GM21423 (cell line): ENCODE measurements around the gene BPIFB4.
"Not testable (repeated sequence)": the region's sequence is repeated elsewhere in the genome, so short reads cannot be mapped to it uniquely, and the experiment has no call there.

Source experiments
- ATAC-seq: cut with Tn5 transposase; IDR thresholded peaks from one replicate; pipeline ENCODE4 v1.9.1; 2021; ENCODE audit warnings: mild to moderate bottlenecking, moderate library complexity; ENCODE audit not compliant: unreplicated experiment

BPIFB4 gene

GRCh38 chr20:33079259-33079658 lies at the start of gene BPIFB4:
Gene BPIFB4 (plus strand): TSS chr20:33079643. CDS start chr20:33081527, 1,884 bp downstream.
- no peak for ATAC-seq

DNA sequence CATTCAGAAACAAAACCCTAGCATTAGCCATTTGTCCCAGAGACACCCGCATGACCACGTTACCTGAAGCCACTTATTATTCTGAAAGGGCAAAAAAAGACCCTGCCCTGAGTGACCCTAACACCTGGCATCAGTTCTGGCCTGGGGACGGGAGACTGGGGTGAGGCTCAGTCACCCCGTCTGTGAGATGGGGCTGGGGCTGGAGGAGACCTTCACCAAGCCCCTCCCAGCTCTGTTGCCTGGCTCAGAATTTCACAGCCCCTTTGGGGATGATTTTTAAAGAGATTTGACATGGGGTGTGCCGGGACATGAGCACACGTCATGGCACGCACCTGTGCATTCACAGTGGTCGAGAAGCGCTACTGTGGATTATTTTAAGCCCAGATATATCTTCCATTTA lies 49.4 kb upstream of the BPIFB4 start:
- ATAC-seq: no peak

GRCh38 chr20:33030569-33030968 lies 48.9 kb upstream of the BPIFB4 start:
- no peak for ATAC-seq

GRCh38 chr20:33031531-33031930 lies 47.9 kb upstream of the BPIFB4 start, which contains the start of gene BPIFB6:
Gene BPIFB6 (plus strand): TSS chr20:33031648. CDS start chr20:33031648, 0 bp downstream.
- ATAC-seq: no peak

DNA sequence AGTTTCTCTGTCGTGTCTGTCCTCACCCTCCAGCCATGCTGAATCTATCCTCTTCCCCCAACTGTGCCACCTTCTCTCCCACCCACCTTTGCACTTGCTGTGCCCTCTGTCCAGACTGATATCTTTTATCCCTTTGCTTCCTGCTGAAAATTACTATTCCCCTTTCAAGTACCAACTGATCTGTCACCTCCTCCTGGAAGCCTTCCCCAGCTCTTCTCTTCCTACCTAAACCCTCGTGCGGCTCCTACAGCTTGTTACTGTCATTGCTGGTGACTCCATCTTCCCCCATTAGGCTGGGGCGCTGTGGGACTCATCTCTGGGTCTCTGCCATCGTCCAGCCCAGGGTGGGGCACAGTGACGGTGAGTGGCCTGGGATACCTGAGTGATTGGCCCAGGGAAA lies 46.9 kb upstream of the BPIFB4 start:
- no peak for ATAC-seq

GRCh38 chr20:33033381-33033780 lies 46.1 kb upstream of the BPIFB4 start:
- ATAC-seq: no peak

- no peak for ATAC-seq
Observed at GRCh38 chr20:33034115-33034514, 45.3 kb upstream of the BPIFB4 start.

DNA sequence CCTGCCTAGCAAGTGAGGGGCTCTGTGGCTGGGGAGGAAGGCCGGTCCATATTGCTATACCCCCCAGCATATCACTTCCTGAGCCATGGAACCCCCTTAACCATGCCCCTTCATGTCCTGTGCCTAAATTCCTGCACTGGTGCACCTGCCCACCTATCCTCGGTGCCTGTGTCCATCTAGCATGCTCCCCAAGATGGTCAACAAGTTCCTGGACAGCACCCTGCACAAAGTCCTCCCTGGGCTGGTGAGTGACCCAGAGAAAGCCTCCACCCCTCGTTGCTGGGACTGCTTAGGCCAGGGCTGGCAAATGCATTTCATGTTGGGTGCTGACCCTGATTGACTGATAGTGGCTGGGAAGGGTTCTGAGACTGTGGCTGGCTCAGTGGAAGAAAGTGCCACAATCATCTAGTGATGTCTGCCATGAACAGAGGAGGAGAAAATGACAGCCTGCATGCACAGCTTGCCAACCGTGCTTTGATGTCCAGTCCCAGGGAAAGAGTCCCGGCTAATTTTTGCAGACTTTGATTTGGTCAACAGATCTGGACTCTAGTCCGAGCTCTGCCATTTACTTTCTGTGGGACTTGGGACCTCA lies 44.4 kb upstream of the BPIFB4 start:
- ATAC-seq: no peak

DNA sequence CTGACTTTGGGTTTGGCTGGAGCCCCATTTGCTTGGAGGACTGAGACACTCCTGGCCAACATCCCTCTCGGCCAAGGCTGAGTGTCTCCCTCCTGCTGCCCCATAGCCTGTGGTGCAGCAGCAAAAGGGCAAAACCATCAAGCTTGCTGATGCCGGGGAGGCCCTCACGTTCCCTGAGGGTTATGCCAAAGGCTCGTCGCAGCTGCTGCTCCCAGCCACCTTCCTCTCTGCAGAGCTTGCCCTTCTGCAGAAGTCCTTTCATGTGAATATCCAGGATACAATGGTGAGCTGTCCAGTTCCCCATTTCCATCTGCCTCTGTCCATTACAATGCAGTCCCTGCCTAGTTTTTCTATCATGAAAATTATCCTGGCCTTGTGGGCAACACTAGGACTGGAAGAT lies 42.0 kb upstream of the BPIFB4 start:
- no peak for ATAC-seq

DNA sequence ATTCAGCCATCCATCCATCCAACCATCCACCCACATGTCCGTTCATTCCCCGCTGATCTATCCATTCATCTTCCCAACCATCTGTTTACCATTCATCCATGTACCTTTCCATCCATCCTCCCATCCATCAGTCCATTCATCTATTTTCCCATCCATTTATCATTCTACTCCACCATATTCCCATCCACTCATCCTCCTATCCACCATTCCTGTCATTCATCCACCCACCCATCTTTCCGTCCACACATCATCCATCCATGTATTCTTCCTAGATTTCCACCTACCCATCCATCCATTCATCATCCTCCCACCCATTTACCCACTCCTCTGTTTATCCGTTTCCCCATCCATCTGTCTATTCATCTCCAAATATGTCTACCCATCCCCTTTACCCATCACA lies 41.2 kb upstream of the BPIFB4 start:
- no peak for ATAC-seq

- no peak for ATAC-seq
Observed at GRCh38 chr20:33042430-33042829, 37.0 kb upstream of the BPIFB4 start.

DNA sequence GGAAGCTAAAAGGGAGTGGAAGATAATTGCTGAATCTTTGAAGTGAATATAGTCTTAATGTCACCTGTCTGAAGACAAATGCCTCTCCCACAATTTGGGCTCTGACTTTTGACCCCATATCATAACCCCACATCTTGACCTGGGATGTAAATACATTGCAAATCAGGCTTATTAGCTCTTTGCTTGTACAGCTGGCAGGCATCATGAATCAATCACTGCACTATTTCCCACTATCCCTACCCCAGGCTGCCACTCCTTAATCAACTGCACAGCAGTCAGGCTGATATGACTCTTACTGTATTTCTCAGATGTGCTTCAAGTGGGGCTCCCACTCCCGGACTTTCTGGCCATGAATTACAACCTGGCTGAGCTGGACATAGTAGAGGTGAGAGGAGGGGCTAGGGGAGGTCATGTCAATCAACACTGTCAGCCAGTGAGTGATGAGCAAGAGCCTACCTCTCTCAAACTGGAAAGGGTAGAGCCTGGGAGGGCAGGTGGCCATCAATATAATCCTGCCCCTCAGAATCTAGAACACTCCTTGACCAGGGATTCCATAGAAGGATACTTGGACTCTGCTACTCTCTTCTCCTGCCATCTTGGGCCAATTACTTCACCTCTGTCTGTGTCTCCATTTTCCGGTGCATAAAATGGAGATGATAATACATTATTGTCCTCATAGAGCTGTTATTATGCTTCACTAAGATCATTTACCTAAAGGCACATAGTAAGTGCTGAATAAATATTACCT lies 36.3 kb upstream of the BPIFB4 start:
- no peak for ATAC-seq

DNA sequence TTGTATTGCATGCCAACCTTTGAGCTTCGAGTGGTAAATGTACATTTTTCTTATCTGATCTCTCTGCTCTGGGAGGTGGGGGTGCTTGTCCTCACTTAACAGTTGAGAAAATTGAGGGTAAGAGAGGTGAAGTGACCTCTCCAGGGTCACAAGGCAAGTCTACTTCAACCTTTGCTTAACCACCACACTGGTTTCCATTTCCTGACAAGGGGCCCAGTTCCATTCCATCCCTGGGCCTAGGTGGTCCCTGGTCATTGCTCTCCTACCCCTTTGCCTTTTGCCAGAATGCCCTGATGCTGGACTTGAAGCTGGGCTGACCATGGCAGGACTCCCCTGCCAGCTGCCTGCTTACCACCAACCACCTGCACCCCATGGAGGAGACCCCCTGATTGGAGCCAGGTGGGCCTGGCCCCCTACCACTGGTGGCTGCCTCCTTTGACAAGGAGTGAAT lies 35.7 kb upstream of the BPIFB4 start:
- no peak for ATAC-seq

DNA sequence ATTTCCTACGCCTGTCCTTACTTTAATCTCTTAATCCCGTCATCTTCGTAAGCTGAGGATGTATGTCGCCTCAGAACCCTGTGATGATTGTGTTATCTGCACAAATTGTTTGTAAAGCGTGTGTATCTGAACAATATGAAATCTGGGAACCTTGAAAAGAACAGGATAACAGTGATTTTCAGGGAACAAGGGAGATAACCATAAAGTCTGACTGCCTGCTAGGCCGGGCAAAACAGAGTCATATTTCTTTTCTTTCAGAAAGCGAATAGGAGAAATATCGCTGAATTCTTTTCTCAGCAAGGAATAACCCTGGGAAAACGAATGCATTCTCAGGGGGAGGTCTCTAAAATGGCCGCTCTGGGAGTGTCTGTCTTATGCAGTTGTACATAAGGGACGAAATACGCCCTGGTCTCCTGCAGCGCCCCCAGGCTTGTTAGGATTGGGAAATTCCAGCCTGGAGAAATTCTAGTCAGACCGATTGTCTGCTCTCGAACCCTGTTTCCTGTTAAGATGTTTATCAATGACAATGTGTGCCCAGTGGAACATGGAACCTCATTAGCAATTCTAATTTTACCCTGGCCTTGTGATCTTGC lies 34.2 kb upstream of the BPIFB4 start:
- ATAC-seq: not testable (repeated sequence)

DNA sequence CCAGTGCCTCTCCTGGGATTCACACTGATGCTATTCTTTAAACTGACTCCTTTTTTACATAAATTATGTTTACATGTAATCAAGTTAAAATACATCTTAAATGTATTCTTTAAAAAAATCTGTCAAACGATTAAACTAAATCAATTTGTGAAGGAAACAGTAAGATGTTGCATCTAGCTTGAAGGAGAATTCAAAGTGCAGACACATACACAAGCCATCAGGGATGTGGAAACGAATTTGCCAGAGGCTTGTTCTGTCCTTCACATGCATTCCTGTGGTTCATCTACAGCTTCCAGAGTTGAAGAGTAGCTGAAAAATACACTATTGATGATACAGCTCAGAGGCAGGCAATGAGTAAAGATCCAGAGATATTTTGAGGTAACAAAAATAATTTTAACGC lies 33.0 kb upstream of the BPIFB4 start:
- ATAC-seq: no peak

GRCh38 chr20:33051333-33051732 lies 28.1 kb upstream of the BPIFB4 start:
- ATAC-seq: no peak

DNA sequence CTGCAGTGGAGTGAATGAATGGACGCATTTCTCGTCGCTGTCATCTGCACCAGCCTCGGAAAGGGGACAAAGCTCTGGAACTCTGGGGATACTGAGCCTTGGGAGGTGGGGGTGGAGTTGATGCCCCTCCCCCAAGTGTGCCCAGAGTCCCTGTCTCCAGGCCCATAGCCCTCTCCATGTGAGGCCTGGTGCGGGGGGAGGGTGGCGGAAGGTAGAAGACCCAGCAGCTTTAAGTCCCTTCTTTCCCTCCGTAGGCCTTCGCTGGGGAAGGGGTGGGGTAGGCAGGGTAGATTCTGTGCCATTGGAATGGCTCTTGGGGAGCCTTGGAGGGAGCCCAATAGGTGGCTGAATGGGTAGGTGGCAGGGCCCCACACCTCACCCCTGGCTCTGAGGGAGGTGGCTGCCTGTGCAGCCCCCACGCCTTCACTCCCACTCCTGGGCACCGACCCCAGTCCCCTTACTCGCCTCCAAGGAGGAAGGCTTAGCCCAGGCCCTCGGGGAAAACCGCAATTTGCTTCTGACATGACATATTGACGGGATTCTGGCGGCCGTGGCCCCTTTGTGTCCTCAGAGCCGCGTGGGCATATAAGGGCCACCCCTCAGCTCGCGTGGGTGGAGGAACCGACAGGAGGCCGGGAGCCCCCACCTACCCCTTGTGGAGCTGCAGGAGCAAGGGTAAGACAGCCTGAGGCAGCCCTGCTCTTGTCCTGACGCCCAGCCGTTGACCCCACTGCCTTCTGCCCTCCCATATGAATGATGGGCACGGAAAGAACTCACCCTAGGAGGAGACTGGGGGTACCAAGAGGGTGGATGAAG lies 25.9 kb upstream of the BPIFB4 start, which contains the start of gene BPIFB3:
Gene BPIFB3 (plus strand): TSS at position 613 of the 816 bp plus-strand sequence. CDS start 1,533 bp downstream, outside the sequence.
- ATAC-seq: no peak

GRCh38 chr20:33054381-33054780 lies 25.1 kb upstream of the BPIFB4 start:
- ATAC-seq: no peak

DNA sequence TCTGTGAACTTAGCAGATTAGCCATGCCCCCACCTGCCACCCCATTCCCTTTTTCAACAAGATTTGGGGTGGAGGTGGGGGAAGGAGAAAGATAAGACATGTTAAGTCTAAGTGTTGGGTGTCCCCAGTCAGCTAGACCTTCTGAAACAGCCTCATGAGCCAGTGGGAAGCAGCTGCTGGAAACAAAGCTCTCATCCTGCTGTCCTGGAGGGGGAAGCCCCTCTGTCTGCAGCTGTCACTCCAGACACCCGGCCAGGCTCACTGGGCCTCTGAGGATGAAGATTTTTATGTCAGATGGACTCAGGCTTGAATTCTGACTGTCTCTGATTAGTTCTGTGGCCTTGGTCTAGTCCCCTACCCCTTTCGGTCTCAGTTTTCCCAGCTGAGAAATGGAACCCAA lies 24.7 kb upstream of the BPIFB4 start:
- no peak for ATAC-seq

DNA sequence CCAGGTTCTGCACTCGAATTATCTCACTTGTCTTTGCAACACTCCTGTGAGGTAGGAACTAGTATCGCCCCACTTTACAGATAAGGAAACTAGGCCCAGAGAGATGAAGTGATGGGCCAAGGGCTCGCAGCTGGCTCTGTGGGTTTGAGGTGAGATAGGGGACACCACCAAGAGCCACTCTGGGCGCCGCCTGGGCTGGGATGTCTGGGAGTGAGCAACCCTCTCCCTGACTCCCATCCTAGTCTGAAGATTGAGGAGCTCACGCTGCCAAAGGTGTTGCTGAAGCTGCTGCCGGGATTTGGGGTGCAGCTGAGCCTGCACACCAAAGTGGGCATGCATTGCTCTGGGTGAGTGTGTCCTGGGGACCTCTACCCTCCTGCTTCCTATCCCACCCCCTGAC lies 20.3 kb upstream of the BPIFB4 start:
- no peak for ATAC-seq

DNA sequence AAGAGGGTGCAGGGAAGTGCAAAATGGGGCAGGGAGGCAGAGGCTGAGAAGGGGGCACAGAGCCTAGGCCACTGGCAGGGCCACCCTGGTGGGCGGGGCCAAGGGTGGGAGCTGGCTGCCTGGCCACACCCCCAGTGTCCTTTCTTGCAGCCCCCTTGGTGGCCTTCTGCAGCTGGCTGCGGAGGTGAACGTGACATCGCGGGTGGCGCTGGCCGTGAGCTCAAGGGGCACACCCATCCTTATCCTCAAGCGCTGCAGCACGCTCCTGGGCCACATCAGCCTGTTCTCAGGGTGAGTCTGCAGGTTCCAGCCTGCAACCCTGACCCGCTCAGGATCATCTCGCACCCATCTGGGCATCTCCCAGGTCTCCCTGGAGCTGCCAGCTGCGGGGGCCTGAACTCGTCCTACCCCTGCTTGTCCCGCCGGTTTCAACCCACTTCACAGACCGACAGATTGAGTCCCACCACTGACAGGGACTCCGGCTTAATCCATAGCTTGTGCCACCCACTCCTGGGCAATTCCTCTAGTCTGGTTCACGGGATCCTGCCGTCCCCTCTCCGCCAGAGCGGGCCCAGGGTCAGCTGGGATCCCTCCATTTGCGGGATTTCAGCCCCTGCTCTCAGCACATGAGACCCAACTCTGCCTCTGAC lies 19.6 kb upstream of the BPIFB4 start:
- no peak for ATAC-seq
